ENCODE results near the gene DICER1.

DNA sequence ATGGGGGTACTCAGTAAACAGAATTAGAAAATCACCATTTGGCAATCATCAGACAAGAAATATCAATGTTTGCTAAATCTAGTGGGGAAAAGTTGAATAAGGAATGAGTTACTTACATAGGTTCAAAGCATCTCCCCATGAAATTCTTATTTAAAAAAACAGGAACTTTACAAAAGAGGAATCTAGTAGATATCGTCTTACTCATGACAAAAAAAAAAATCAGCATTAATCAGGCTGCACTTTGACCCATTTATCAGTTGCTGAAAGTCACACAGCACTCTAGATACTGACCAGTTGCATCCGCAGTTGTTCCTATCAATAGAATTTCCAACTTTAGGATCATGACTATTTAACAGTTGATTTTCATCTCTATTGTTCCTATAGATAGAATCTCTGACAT lies 5.8 kb upstream of the DICER1 start:
- TF ChIP-seq CTCF (conservative IDR thresholded peaks at IDR 0.05; ENCODE audit: low read depth, low read length), result no peak
- no peak for TF ChIP-seq EZH2 (IDR thresholded peaks at IDR 0.05; ENCODE audit: borderline replicate concordance, low read depth, low read length, poor library complexity, severe bottlenecking)
